ENCODE results near the gene USP24. TPM values are rescaled to one million over a fixed set of nuclear protein-coding genes. Genes with fewer than 3 reads are reported as not detected.

The USP24 gene
- total RNA-seq, 1 experiment from 2014 or later, result 35.3 TPM

DNA sequence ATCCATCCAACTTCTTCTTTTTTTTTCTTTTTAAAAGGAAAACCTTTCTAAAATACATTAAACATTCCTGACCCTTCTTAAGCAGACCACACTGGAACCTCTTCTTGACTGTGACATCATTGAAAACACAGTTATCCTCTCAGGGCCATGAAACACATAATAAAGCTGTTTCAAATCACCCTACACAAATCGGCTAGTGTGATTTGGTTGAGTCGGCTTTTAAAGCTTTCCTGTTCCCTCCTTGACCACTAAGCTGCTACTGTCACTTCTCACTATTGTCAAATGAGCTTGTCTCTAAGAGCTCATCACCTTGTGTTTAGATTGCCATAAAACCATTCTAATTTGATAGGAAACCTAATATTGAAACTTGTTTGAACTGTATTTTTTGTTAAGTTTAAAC, 5.9 kb downstream of the USP24 start:
- Histone ChIP-seq H2AFZ (ENCODE audit: low read length) (no peak overlapping the region), H3K56ac (ENCODE audit: insufficient read length, low read depth, low read length) (no peak overlapping the region), H3K23ac (ENCODE audit: insufficient read length, low read depth, low read length) (no peak overlapping the region), H3K79me2 (ENCODE audit: insufficient read depth, low read length) (peaks cover 8% of the 10 kb centered on the region; the same call in 1 of the 2 replicates), H2BK15ac (ENCODE audit: low read depth, low read length) (no peak overlapping the region), H2AK5ac (ENCODE audit: insufficient read length, low read length) (no peak overlapping the region), H3K9ac (ENCODE audit: extremely low read depth, insufficient read length, low read length) (no peak overlapping the region), H4K5ac (ENCODE audit: insufficient read length, low read depth, low read length) (no peak overlapping the region), H2BK5ac (ENCODE audit: insufficient read length, low read length) (no peak overlapping the region), H4K20me1 (ENCODE audit: control insufficient read depth, insufficient read depth, insufficient read length) (no peaks in the 10 kb centered on the region), H2BK20ac (ENCODE audit: low read depth, low read length, poor library complexity, severe bottlenecking) (no peak overlapping the region), H3K4me2 (ENCODE audit: insufficient read depth, insufficient read length, low read length) (no peak overlapping the region), H2BK12ac (ENCODE audit: insufficient read length, low read depth, low read length) (no peak overlapping the region), H3K79me1 (ENCODE audit: insufficient read depth, low read depth, low read length, poor library complexity, severe bottlenecking) (peaks cover 6% of the 10 kb centered on the region), H3K18ac (ENCODE audit: insufficient read length, low read depth, low read length) (no peak overlapping the region), H4K91ac (ENCODE audit: insufficient read length, low read depth, low read length) (no peak overlapping the region), H3K23me2 (ENCODE audit: insufficient read length, low read depth, low read length, poor library complexity, severe bottlenecking) (peaks cover 7% of the 10 kb centered on the region), H3K4ac (ENCODE audit: low read depth, low read length) (no peak overlapping the region), H3K14ac (ENCODE audit: insufficient read depth, low read length) (no peak overlapping the region), H4K8ac (replicated peaks; ENCODE audit: insufficient read length, low read depth, low read length) (no peak overlapping the region), H3T11ph (ENCODE audit: low read length) (no peak overlapping the region), H3K4me1 (ENCODE audit: insufficient read depth, low read length) (no peaks in the 10 kb centered on the region), H2BK120ac (ENCODE audit: low read depth, low read length, poor library complexity, severe bottlenecking) (no peak overlapping the region), H3K27me3 (ENCODE audit: insufficient read depth, low read length) (no peaks in the 10 kb centered on the region), H3K27ac (ENCODE audit: insufficient read length, low read depth, low read length) (no peak overlapping the region), H3K9me3 (ENCODE audit: control insufficient read depth, low read depth, low read length) (no peaks in the 10 kb centered on the region)
- Mint-ChIP-seq H3K27ac (0 out of 7 replicates have a peak overlapping the region, but pooled peaks of 1 of the 3 experiments have one; percentile 50), H3K4me3 (no peak overlapping the region), H3K36me3 (ENCODE audit: insufficient read depth in 1 of 3, low read depth in 3 of 3) (peaks cover 0 to 2% (median 0%) of the 10 kb centered on the region in 3 experiments; a peak in 3 of 7 replicates), H3K9me3 (no peaks in the 10 kb centered on the region), H3K27me3 (ENCODE audit: low read depth) (no peaks in the 10 kb centered on the region; the same call in 1 of the 2 replicates), H3K4me1 (peaks cover 45 to 50% of the 10 kb centered on the region in 2 experiments)
- TF ChIP-seq, protein P1, sequence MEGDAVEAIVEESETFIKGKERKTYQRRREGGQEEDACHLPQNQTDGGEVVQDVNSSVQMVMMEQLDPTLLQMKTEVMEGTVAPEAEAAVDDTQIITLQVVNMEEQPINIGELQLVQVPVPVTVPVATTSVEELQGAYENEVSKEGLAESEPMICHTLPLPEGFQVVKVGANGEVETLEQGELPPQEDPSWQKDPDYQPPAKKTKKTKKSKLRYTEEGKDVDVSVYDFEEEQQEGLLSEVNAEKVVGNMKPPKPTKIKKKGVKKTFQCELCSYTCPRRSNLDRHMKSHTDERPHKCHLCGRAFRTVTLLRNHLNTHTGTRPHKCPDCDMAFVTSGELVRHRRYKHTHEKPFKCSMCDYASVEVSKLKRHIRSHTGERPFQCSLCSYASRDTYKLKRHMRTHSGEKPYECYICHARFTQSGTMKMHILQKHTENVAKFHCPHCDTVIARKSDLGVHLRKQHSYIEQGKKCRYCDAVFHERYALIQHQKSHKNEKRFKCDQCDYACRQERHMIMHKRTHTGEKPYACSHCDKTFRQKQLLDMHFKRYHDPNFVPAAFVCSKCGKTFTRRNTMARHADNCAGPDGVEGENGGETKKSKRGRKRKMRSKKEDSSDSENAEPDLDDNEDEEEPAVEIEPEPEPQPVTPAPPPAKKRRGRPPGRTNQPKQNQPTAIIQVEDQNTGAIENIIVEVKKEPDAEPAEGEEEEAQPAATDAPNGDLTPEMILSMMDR (conservative IDR thresholded peaks at IDR 0.05), result peak; percentile 30; the same call in 2 of the 3 replicates
- no peak for DNase-seq
- no CpG with 5 or more reads among the region's 2 CpGs for WGBS (ENCODE audit: extremely low coverage, insufficient read length, low lambda C conversion rate)

All from H9 (cell line).